Measurements from ENCODE around the gene SORD. TPM values are rescaled to one million over a fixed set of nuclear protein-coding genes. Genes with fewer than 3 reads are reported as not detected.

SORD gene
- total RNA-seq, 2 donors from 2014 or later: 197 to 593 TPM

GRCh38 chr15:45126535-45127158, 103.7 kb downstream of the SORD start:
- H3K36me3 ChIP-seq: no peaks in the 10 kb centered on the region
- H3K27me3 ChIP-seq (replicated peaks; ENCODE audit: insufficient read depth): no peaks in the 10 kb centered on the region
- peak in 3 of 4 experiments; percentile 50 to 76 (median 56) for TF ChIP-seq CTCF (IDR thresholded peaks at IDR 0.05)
- TF ChIP-seq POLR2A (IDR thresholded peaks at IDR 0.05): no peak
- intact Hi-C loops (cut with DNase I): no loop called here
- no peak overlapping the region for H3K27ac ChIP-seq
- 58% methylated on average over 2 of the region's 2 CpGs for WGBS
- H3K9me3 ChIP-seq: no peaks in the 10 kb centered on the region
- no peaks in the 10 kb centered on the region for H3K4me1 ChIP-seq (replicated peaks)
- peak; percentile 28 for DNase-seq (ENCODE audit: low spot score)
- H3K4me3 ChIP-seq: no peak overlapping the region

Small RNA genes within 50 kb of the gene (small RNA-seq; reads per million reads assigned to genes)
- 0 reads per million in 2 donors for gene RF00019
- 0 reads per million in 2 donors for gene RNU1-78P
- 0 reads per million in 2 donors for gene RNU6-966P

Other genes with a start within 250 kb of the SORD start
- gene TERB2, start 66.5 kb upstream of the SORD start, total RNA-seq: 1 to 10 TPM in 1 of 2 donors, not detected in 1; 5.0 TPM
- 1 to 10 TPM; 2.3 to 2.5 TPM for gene DUOX2, start 91.0 kb downstream of the SORD start, total RNA-seq
- not detected for gene DUOXA2, start 91.1 kb downstream of the SORD start, total RNA-seq
- 10 to 100 TPM; 17.6 to 38.8 TPM for gene DUOXA1, start 106.7 kb downstream of the SORD start, total RNA-seq
- gene DUOX1, start 106.8 kb downstream of the SORD start, total RNA-seq: 10 to 100 TPM; 18.4 to 32.1 TPM
- 10 to 100 TPM; 11.2 to 13.7 TPM for gene SHF, start 164.8 kb downstream of the SORD start, total RNA-seq
- under 1 TPM in 1 of 2 donors, not detected in 1; 0.51 TPM for gene SLC28A2, start 229.0 kb downstream of the SORD start, total RNA-seq